HTR-8/SVneo (cell line): ENCODE data around the gene TMEM218.

Experiments
- DNase-seq: peaks from one replicate; pipeline ENCODE4 v3.0.0; 2011; ENCODE audit warnings: low spot score, mixed read lengths; ENCODE audit not compliant: insufficient read length
- FAIRE-seq: peaks from 2 replicates; lab custom pipeline; 2011; peaks lifted over from hg19 to GRCh38; lab: Jason Lieb, UNC

The TMEM218 gene

DNA sequence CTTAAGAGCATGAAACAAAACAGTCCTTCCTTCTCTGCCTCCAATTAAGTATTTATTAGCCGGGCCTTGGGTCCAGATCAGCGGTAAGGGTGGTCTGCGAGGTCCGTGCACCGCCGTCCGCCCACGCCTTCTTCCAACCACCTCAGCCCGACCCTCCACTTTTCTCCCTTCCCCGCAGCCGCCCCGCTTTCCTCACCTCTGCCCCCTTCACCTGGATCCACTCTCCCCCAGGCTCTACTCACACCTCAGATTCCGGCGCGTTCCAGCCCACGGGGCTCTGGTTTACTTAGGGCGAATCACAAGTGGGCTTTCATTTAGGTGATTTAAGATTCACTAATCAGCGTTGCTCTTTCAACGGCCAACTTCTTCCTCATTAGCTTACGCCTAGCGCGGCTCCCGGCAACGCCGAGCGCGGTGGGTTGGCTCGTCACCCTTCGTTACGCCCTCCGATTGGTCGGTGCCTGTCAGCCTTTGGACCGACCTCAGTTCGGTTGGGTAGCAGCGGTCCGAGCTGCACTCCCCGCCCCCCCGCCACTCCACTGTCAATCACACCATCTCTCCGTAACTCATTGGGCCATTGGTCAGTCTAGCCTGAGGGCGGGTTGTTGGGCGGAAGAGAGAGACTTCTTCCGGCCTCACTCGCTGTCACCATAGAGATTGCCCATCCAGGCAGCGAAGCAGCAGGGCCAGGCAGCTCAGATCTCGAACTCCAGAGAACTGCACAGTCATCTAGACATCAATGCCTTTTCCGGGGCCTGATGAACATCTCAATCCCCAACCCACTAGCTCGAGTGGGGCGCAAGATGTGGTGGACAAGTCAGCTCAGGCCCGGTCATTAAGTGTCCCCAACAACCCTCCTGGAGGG, at the start of gene TMEM218:
Gene TMEM218, minus strand, starts transcription at position 284 of the 865 bp plus-strand sequence. CDS start 9,385 bp downstream, outside the sequence.
- FAIRE-seq, result peak; percentile 85
- peak; percentile 94 for DNase-seq

DNA sequence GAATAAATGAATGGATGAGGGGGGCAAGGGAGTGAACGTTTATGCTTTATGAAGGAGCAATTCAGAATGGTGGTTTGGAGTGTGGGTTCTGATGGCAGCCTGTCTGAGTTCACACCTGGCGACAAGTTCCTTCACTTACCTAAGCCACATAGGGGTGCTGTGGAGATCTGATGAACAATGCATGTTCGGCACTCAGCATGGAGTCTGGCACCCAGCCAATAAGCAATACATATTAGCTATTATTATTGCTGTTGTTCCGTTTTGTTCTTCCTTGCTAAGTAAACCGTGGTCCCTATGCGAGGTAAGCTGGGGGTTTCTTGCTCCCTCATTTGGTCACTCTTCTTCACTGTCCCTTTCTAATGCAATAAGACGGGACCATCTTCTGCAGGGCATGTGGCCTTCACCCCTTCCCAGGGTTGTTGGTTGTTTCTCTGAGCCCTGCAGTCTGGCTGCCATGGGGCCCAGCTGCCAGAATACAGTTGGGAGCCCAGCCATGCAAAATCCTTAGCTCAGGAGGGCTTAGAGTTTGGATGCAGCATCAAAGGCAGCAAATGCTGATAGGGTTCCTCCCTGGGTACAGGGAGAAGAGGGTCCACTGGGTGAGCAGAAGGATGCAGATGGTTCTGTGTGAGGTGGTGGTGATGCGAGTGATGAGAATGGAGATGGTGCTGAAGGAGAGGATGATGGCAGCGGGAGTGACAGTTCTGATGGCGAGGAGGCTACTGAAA, 46.7 kb upstream of the TMEM218 start:
- DNase-seq (no peak), FAIRE-seq (no peak)

DNA sequence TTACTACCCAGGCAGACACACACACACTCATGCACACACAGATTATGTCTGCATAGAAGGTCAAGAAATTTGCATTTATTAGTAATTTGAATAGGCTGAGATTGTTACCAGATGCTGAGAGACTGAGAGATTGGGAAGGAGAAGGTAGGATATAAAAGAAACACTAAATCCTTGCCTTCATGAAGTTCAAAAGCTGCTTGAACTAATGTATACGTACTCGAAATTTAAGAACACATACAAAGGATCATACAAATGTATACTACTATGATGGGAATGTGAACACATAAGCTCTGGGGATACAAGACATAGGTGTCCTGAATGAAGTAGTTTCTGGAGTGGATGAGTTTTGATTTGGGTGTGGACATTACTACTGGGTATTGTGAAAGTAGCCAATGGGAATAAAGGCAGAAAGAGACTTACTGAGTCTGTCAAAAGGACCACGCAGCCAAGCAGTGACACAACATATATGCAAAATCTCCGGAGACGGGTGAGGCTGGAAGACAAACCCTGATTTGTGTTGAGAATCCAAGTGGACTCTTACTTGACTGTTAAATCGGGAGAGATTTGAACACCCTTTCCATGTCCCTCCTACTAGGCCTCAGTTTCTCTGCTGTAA, 45.8 kb upstream of the TMEM218 start:
- no peak for DNase-seq
- FAIRE-seq, result no peak

DNA sequence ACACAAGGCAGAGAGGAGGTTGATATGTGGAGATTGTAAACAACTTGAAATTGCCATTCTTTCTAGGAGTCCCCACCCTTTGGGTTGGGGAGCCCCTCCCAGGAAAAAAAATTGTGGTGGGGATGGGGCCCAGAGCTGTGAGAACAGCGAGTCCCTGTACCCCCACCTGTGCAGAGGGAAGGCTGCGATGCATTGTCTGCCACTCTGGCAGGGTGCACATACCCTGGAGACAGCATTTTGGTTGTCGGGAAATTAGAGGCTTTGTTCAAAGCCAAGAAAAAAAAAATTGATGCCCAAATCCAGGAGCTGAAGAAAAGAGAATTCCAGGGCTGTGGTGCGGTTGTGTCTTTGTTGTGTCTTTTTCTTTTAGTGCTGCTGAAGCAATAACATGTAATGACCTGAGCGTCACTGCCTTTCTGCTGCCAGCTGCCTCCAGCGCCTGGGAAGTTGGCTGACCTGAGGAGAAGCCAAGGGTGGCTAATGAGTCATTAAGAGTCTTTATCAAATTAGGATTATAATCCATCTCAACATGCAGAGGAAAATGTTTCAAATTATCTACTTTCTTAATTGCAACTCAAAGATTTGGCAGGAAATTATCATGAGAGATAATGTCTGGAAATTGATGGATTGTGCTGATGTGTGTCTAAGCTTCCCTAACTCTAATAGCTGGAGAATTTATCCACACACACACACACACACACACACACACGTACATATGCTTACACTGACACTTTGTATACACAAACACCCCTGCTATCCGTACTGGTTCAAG, 45.1 kb upstream of the TMEM218 start:
- FAIRE-seq, result no peak
- DNase-seq, result no peak

DNA sequence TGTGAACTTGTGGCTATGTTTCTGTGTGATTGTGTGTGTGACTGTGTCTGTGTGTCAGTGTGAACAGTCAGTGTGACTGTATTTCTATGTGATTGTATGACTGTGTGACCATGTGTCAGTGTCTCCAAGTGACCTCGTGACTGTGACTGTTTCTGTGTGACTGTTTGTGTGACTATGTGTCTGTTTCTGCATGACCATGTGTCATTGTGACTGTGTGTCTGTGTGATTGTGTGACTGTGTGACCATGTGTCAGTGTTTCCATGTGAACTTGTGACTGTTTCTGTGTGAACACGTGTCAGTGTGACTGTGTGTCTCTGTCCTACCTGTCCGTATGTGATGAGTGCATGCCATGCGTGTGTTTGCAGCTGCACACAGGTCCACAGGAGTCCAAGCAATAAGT, 44.3 kb upstream of the TMEM218 start:
- DNase-seq (no peak), FAIRE-seq (peak; percentile 57)

DNA sequence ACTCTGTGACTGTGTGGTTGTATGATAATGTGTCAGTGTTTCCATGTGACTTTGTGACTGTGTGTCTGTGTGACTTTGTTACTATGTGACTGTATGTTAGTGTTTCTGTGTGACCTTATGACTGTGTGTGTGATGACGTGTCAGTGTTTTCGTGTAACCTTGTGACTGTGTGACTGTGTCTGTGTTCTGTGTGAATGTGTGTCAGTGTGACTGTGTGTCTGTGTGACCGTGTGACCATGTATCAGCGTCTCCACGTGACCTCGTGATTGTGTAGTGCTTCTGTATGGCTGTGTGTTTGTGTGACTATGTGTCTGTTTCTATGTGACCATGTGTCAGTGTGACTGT, 43.6 kb upstream of the TMEM218 start:
- FAIRE-seq, result peak; percentile 94
- no peak for DNase-seq

DNA sequence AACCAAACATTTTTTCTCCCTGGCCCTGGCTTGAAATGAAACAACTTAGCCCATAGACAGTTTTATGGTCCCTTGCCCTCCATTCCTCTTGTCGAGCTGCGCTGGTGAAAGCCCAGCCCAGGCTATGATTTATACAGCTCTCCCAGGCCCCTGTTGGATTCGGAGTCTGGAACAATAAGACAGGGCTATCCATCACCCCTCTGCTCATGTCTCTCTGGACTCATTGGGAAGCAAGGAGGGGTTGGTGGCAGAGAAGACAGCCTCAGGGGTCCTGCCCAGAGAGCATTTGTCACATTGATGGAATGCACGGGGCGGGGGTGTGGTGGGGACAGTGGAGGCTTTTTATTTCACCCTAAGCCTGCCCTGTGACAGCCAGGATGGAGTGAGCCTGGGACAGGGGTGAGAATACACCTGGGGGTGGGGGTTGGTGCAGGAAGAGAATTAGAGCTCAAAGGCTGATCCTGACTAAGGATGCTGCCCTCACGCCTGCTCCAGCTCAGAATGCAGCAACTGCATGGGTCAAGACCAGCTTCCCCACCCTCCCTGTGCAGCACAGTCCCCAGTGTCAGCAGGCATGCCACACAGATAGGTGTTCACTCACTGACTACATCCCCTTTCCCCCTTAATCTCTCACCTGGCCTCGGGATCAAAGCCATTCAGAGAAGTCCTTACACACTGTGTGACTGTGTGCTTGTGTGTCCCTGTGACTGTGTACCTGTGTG, 43.1 kb upstream of the TMEM218 start:
- no peak for FAIRE-seq
- no peak for DNase-seq

DNA sequence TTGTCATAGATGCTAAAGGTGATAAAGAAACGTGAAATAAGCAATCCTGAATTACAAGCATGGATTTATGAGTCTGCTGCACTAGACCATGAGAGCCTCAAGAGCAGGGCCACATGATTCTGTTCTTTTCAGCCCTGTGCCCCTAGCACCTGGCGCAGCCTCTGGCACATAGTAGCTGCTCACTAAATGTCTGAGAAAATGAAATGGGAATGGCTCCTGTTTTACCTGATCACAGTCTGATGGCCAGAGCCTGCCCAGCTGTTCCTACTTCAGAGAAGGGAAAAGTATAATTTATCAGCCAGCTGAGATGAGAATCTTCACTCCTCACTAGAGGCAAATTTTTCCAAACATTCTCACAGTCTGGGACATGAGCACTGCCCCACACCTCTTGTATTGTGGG, 42.4 kb upstream of the TMEM218 start:
- DNase-seq, result no peak
- no peak for FAIRE-seq

DNA sequence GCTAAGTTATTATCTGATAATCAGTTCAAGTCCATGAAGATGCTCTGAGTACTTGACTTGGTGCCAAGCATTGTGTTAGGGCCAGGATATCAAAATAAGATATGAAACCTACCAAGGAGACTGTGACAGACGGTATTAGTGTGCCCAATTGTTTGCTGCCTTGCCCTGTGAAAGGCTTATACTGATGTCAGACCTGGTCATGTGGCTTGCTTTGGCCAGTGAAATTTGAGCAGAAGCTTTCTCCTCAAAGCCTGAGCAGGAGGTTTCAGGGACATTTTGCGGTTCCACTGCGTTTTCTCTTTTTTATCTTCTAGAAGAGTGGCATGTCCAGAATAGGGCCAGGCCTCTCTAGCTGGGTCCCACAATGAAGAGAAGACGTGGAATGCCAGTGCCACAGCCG, 37.3 kb upstream of the TMEM218 start:
- DNase-seq (no peak), FAIRE-seq (no peak)

DNA sequence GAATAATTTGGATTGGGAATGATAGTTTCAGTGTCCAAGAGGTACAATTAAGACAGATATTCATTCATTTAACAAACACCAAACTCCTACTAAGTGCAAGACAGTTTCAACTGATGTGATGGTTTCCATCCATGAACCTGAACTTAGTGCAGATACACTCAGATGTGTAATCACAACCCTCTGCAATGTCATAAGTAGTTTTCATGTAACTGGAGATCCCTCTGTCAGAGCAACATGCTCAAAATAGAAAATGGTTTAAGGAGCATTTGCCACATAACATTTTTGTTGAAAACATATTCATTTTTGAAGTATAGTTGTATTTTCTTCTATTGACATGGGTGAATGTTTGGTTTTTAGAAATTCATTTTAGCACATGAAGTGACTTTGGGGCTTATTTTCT, 36.6 kb upstream of the TMEM218 start:
- no peak for FAIRE-seq
- DNase-seq, result no peak

DNA sequence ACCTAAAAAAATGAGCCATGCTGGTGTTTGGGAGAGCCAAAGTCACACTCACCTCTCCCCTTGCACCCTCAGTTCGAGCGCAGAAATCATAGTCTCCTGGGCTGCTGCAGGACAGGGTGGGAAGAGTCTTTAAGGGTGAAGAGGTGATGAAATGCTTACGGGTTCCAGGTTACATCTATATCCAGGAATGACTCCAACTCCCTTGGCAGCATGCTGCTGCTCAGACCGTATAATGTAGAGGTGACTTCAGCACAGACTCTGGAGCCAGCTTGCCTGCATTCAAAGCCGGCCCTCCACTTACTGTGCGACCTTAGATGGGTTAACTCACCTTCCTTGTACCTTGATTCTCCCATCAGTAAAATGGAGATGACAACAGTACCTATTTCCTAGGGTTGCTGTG, 35.9 kb upstream of the TMEM218 start:
- no peak for FAIRE-seq
- DNase-seq, result no peak

DNA sequence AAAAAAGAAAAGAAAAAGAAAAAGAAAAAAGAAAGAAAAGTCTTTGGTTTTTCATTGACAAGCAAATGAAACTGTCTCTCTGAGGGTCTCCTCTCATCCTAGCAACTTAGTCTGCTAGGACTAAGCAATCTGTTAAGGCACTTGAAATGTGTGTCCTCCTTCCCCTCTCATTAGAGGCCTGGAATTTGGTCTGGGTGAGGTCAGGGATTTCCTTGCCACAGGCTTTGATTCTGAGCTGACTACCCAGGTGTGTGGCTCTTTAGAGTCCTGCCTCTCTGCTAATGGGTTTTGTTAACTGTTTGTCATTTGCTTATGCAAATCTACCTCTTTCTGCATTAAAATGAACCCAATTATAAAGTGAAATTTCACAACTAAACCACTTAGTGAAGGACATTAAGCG, 34.8 kb upstream of the TMEM218 start:
- DNase-seq, result no peak
- FAIRE-seq, result no peak

DNA sequence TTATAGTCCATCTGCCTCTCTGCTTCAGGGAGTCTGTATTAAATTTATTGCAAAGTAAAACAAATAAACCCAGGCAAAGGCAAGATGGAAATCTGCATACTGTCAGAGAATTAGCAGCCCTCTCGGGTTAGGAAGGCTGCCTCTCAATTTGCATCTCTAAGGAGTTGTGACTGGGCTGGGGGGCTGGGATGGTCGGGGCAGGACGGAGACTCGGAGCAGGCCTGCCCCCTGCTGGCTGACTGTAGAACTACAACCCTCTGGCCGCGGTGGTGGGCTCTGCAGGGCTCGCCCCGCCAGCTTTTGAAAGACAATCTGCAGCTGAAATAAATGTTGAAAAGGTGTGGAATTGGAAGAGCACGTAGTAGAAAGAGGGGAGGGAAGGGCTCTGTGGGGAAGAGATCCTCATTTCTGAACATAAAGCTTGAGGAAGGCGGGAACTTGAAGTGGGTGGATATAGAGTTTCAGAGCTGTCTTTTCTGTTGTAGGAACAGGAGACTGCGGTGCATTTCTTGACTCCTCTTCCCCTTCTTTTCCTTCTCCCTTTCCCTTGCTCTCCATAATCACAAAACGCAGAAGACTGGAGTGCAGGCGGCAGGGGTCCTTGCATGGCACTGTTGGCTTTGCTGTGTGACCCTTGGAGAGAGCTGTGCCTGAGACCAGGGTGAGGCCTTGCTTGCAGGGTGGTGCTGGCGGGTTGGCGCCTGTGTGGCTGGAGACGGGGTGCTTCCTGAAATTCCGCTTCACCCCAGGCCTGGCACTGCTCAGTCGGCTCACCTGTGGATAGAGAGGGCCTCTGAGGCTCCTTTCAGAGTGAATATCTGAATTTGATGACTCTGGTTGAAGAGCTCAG, 30.5 kb upstream of the TMEM218 start:
- peak; percentile 54 for DNase-seq
- no peak for FAIRE-seq

DNA sequence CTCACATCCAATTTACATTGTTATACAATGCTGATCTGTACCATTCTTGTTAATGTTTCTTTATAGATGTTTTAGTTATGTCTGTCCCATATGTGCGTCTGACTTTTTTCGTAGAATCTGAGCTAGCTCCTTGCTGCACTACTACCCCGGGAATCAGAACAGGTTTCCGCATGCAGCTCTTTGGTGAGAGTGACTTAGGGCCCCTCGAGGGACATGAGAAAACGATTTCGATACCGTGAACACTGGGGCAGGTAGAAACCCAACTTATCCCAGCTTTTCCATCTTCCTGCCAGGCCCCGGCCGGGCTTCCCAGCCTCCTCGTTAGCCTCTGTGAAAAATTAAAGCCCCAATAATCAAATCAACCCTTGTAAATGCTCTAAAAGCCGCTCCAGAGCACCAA, 29.8 kb upstream of the TMEM218 start:
- no peak for FAIRE-seq
- no peak for DNase-seq

DNA sequence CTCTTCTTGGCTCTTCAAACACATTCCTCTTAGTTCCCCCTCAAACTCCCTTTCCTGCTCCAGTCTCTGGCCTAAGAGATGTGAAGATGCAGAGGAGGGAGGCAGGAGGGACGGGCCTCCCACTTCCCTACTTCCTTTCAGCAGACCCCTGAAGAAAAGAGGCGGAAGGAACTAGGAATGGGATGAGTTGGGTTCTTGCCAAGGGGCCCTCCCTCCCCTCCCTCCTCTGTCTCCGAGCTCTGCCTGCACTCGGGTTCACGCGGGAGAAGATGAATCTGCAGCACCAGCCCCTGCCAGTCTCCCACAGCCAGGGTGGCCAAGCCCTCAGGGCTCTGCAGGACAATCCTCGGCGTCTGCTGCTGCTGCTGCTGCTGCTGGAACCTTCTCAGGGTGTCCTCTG, 28.8 kb upstream of the TMEM218 start:
- FAIRE-seq (no peak), DNase-seq (no peak)

DNA sequence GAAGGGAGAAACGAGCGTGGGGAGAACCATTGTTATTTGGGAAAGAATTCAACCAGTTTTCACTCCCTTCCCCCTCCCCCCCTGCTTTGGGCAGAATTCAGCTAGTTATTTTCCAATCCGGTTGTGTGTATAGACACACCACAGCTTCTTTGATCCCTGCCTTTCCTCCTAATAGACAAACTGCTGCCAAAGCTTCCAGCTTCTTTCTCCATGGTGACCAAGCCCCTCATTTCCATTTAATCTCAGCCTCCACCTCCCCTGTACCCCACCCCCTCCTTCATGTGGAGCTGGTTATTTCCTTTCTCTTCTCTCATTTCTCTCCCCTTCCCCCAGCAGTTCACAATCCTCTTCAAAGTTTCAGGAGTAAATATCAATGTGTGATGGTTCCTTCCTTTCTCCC, 28.4 kb upstream of the TMEM218 start:
- DNase-seq (no peak), FAIRE-seq (no peak)

DNA sequence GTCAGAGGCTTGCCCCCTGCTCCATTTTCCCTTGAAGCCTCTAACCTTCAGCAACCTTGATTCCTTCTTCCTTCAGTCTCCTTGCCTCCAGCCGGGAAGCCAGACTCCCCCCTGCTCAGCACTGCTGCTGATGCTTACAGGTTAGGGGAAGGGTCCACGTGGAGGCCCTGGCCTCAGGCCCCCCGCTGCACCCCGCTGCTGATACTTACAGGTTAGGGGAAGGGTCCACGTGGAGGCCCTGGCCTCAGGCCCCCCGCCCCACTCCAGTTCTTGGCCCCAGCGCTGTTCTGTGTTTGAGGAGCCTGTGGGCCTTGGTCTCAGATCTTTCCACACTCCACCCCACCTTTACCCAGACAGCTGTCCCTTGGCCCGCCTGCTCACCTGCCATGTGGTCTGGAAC, 27.5 kb upstream of the TMEM218 start:
- FAIRE-seq, result no peak

DNA sequence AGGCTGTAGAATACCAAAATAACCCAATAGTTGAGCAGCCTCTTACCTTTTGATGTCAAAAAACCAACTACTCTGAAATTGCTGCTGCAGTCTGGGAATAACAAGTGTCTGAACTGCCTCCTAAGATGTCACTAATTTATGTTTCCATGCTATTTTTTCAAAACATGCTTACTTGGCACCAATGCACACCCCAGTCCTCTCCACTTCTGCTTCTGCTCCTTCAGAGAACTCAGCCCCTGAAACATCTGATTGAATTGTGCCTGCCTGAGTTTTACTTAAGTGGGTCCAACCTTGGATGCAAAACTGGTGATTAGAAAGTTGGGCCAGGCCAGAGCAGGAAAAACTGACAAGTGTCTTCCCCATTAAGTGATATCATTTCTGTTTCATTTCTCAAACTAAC, 24.6 kb upstream of the TMEM218 start:
- no peak for FAIRE-seq
- DNase-seq, result no peak

More for the DNA sequence above, 27.5 kb upstream of the TMEM218 start:
- no peak for DNase-seq

DNA sequence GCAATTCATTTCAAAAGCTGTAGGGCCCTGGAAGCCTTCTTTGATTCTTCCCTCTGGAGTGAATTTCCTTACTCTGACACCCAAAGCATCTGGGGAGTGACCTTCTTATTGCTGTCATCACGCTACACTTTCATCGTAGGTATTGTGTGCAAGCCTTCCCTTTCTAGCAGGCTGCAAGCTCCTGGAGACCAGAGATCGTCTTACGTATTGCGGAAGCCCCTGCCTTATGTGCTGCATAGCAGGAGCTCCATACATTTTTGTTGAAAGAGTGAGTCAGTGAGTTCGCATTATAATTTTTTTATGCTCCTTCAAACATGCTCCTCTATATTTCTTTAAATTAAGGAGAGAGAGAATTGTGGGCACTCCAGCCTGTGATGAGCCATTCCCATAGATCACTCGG, 21.2 kb upstream of the TMEM218 start:
- FAIRE-seq (no peak), DNase-seq (no peak)
